ENCODE data around the gene RAI14. TPM values are rescaled to one million over a fixed set of nuclear protein-coding genes. Genes with fewer than 3 reads are reported as not detected.

RAI14 gene
- total RNA-seq, 2 experiments from 2014 or later = 7.9 to 9.0 TPM

- H3K27me3 Mint-ChIP-seq = peaks cover 6% of the 10 kb centered on the region
- no peaks in the 10 kb centered on the region for H3K9me3 Mint-ChIP-seq
- peaks cover 3% of the 10 kb centered on the region for H3K4me1 Mint-ChIP-seq
- H3K4me3 Mint-ChIP-seq = no peak overlapping the region
- H3K27ac Mint-ChIP-seq = no peak overlapping the region
- no peak for DNase-seq
- H3K36me3 Mint-ChIP-seq = no peaks in the 10 kb centered on the region
Measured at GRCh38 chr5:34682926-34683623, 26.9 kb downstream of the RAI14 start.

- no peaks in the 10 kb centered on the region for H3K9me3 Mint-ChIP-seq
- no peaks in the 10 kb centered on the region for H3K36me3 Mint-ChIP-seq
- DNase-seq = no peak
- no peak overlapping the region for H3K27ac Mint-ChIP-seq
- H3K27me3 Mint-ChIP-seq = peaks cover 6% of the 10 kb centered on the region
- no peak overlapping the region for H3K4me3 Mint-ChIP-seq
- H3K4me1 Mint-ChIP-seq = peaks cover 3% of the 10 kb centered on the region
Measured at GRCh38 chr5:34684281-34684979, 28.3 kb downstream of the RAI14 start.

GRCh38 chr5:34684980-34685352 lies 28.8 kb downstream of the RAI14 start:
- peaks cover 6% of the 10 kb centered on the region for H3K27me3 Mint-ChIP-seq
- no peaks in the 10 kb centered on the region for H3K36me3 Mint-ChIP-seq
- H3K9me3 Mint-ChIP-seq = no peaks in the 10 kb centered on the region
- H3K4me3 Mint-ChIP-seq = no peak overlapping the region
- peaks cover 3% of the 10 kb centered on the region for H3K4me1 Mint-ChIP-seq
- H3K27ac Mint-ChIP-seq = no peak overlapping the region
- no peak for DNase-seq

- H3K9me3 Mint-ChIP-seq = no peaks in the 10 kb centered on the region
- no peak overlapping the region for H3K27ac Mint-ChIP-seq
- no peaks in the 10 kb centered on the region for H3K36me3 Mint-ChIP-seq
- peaks cover 3% of the 10 kb centered on the region for H3K4me1 Mint-ChIP-seq
- no peak overlapping the region for H3K4me3 Mint-ChIP-seq
- no peak for DNase-seq
- peaks cover 6% of the 10 kb centered on the region for H3K27me3 Mint-ChIP-seq
Measured at GRCh38 chr5:34685485-34686165, 29.5 kb downstream of the RAI14 start.

GRCh38 chr5:34686762-34687268 lies 30.7 kb downstream of the RAI14 start:
- H3K27ac Mint-ChIP-seq = no peak overlapping the region
- H3K4me1 Mint-ChIP-seq = peaks cover 3% of the 10 kb centered on the region
- H3K4me3 Mint-ChIP-seq = no peak overlapping the region
- no peaks in the 10 kb centered on the region for H3K9me3 Mint-ChIP-seq
- peaks cover 6% of the 10 kb centered on the region for H3K27me3 Mint-ChIP-seq
- H3K36me3 Mint-ChIP-seq = no peaks in the 10 kb centered on the region
- DNase-seq = no peak

GRCh38 chr5:34687269-34688011 lies 31.3 kb downstream of the RAI14 start:
- H3K9me3 Mint-ChIP-seq = no peaks in the 10 kb centered on the region
- peaks cover 3% of the 10 kb centered on the region for H3K4me1 Mint-ChIP-seq
- H3K36me3 Mint-ChIP-seq = no peaks in the 10 kb centered on the region
- H3K4me3 Mint-ChIP-seq = no peak overlapping the region
- DNase-seq = no peak
- H3K27ac Mint-ChIP-seq = no peak overlapping the region
- peaks cover 6% of the 10 kb centered on the region for H3K27me3 Mint-ChIP-seq

- no peak for DNase-seq
- H3K4me3 Mint-ChIP-seq = no peak overlapping the region
- H3K27me3 Mint-ChIP-seq = peaks cover 3% of the 10 kb centered on the region
- H3K36me3 Mint-ChIP-seq = no peaks in the 10 kb centered on the region
- H3K27ac Mint-ChIP-seq = no peak overlapping the region
- peaks cover 3% of the 10 kb centered on the region for H3K4me1 Mint-ChIP-seq
- H3K9me3 Mint-ChIP-seq = no peaks in the 10 kb centered on the region
Measured at GRCh38 chr5:34688015-34688810, 32.1 kb downstream of the RAI14 start.

GRCh38 chr5:34690301-34690700 lies 34.2 kb downstream of the RAI14 start:
- no peak for DNase-seq
- Mint-ChIP-seq H3K4me3 (no peak overlapping the region), H3K27ac (no peak overlapping the region), H3K36me3 (no peaks in the 10 kb centered on the region), H3K4me1 (peaks cover 17% of the 10 kb centered on the region), H3K9me3 (no peaks in the 10 kb centered on the region), H3K27me3 (no peaks in the 10 kb centered on the region)

- Mint-ChIP-seq H3K27me3 (no peaks in the 10 kb centered on the region), H3K9me3 (no peaks in the 10 kb centered on the region)
Measured at GRCh38 chr5:34690898-34691297, 34.8 kb downstream of the RAI14 start.

GRCh38 chr5:34691326-34691725 lies 35.2 kb downstream of the RAI14 start:
- Mint-ChIP-seq H3K27ac (no peak overlapping the region), H3K27me3 (no peaks in the 10 kb centered on the region), H3K4me3 (no peak overlapping the region), H3K9me3 (no peaks in the 10 kb centered on the region), H3K4me1 (peaks cover 20% of the 10 kb centered on the region), H3K36me3 (no peaks in the 10 kb centered on the region)
- no peak for DNase-seq

More at GRCh38 chr5:34690898-34691297, 34.8 kb downstream of the RAI14 start:
- H3K27ac Mint-ChIP-seq = no peak overlapping the region
- DNase-seq = no peak
- H3K4me3 Mint-ChIP-seq = no peak overlapping the region
- no peaks in the 10 kb centered on the region for H3K36me3 Mint-ChIP-seq
- peaks cover 20% of the 10 kb centered on the region for H3K4me1 Mint-ChIP-seq

GRCh38 chr5:34692786-34693185 lies 36.7 kb downstream of the RAI14 start:
- H3K27me3 Mint-ChIP-seq = no peaks in the 10 kb centered on the region
- H3K4me3 Mint-ChIP-seq = no peak overlapping the region
- H3K9me3 Mint-ChIP-seq = no peaks in the 10 kb centered on the region

GRCh38 chr5:34694012-34694411 lies 37.9 kb downstream of the RAI14 start:
- H3K36me3 Mint-ChIP-seq = no peaks in the 10 kb centered on the region
- peaks cover 20% of the 10 kb centered on the region for H3K4me1 Mint-ChIP-seq
- H3K27ac Mint-ChIP-seq = no peak overlapping the region
- no peak overlapping the region for H3K4me3 Mint-ChIP-seq
- H3K27me3 Mint-ChIP-seq = no peaks in the 10 kb centered on the region
- no peak for DNase-seq
- no peaks in the 10 kb centered on the region for H3K9me3 Mint-ChIP-seq

More at GRCh38 chr5:34692786-34693185, 36.7 kb downstream of the RAI14 start:
- DNase-seq = no peak
- Mint-ChIP-seq H3K4me1 (peaks cover 20% of the 10 kb centered on the region), H3K27ac (no peak overlapping the region), H3K36me3 (no peaks in the 10 kb centered on the region)

GRCh38 chr5:34694685-34695084 lies 38.6 kb downstream of the RAI14 start:
- no peaks in the 10 kb centered on the region for H3K9me3 Mint-ChIP-seq
- no peaks in the 10 kb centered on the region for H3K36me3 Mint-ChIP-seq
- no peak overlapping the region for H3K4me3 Mint-ChIP-seq
- DNase-seq = no peak
- no peaks in the 10 kb centered on the region for H3K27me3 Mint-ChIP-seq
- no peak overlapping the region for H3K27ac Mint-ChIP-seq
- peaks cover 20% of the 10 kb centered on the region for H3K4me1 Mint-ChIP-seq

All from activated naive CD8-positive, alpha-beta T cell treated with anti-CD3 and anti-CD28 coated beads for 36 hours (primary cell).